ENCODE results near the gene NBEA.

NBEA gene

DNA sequence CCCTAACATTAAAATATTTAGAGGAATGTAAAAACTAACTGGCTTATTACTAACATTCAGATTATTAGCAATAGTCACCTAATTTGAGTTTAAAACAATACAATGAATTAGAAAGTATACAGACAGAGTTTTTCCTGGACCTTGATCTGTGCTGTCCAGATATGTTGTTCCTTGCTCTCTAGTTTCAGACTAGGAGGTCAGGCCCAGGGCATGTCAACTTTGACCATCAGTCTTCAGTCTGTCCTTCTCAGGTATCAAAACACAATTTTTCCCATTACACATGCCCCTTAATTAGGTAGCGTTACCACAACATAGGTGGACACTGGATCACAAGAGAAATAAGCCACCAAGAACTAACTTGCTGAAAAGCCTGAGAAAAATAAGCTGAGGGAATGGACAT is 337.4 kb downstream of the NBEA start:
- no peak for DNase-seq (ENCODE audit: low read depth, low spot score)

DNA sequence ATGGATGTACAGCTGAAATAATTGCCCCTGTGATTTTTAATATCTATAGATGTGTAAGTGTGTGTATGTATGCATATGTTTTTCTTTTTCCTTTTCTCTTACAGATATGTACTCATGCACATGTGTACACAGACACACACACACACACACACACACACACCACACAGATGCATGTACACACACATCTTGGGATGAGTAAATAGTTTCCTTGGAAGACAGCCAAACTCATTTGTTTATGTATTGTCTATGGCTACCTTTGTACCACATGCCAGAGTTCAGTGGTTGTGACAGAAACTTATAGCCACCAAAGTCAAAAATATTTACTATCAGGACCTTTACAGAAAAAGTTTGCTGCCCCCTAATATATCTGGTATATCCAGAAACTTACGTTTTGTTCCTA is 341.8 kb downstream of the NBEA start:
- DNase-seq (ENCODE audit: low read depth, low spot score), result no peak

DNA sequence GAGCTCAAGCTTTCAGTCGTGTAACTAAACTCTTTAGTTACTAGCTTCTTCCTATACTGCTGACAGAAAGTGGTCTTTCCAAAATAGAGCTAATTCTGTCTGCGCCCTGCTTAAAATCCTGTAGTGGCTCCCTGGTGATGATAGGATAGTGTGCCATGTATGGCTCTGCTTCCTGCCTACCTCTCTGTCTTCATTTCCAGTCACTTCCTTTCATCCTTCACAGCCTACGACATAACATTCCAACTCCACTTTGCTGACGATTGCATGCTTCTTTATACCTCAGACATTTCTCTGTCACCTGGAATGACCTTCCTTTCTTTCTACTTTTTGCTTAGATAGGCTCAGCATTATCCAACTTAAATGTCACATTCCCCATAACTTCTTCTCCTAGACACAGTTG is 343.6 kb downstream of the NBEA start:
- no peak for DNase-seq (ENCODE audit: low read depth, low spot score)

DNA sequence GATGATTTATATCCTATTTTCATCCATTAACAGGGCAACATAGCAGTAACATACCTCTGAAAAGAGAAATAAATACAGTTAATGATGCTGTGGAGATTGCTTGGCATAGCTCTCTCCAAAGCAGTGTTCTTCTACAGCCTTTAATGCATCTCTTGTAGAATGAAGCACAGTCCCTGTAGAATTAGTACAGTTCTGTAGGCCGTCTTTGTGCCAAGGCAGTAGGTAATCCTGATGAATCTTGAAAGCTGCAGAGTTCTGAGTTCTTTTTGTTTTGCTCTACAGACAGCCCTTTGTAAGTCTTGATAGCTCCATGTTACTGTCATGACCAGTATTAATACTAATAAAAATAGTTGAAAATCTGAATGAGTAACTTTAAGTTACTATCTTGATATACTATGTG is 350.3 kb downstream of the NBEA start:
- no peak for DNase-seq (ENCODE audit: low read depth, low spot score)

DNA sequence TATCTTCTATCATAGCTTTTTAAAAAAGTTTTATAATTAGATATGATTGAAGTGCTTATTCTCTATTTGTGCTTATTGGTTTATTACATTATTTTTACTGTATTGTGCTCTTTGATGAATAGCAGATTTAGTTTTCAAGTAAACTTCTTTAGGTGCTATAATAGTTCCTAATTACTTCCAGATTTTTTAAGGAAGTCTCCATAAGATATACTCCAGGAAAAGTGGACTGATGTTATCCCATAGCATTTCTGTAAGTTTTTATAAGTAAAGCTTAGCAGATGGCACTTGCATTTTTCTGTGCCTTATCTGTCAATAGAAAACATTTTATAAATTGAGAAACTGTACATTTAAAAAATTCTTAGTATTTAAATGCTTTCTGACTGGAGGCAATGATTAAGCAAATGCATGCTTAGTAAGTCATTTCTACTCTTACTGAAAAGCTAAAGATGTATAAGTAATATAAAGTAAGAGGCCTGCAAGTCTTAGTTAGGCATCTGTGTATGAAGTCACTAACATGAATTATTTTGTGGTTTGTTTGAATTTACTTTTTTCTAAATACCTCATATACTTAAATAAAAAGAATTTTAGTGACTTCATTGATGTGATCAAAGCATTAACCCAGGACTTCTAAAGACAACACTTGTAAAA is 351.6 kb downstream of the NBEA start:
- DNase-seq (ENCODE audit: low read depth, low spot score), result no peak

DNA sequence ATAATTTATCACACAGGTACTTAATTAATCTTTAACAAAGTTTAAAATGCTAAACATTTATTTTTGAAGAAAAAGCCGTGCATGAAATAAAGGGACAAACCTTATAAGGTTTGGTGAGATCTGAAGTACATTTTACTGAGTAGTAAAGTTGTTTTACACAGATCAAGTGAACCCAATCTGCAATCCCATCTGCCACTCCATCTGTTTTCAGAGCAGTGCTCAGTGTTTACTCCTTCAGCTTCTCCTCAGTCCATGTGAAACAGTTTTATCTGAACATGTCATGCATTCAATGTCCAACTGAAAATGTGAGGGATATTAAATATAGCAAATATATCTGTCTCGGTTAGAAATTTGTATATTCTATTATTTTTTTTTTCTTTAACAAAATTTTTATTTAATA is 367.6 kb downstream of the NBEA start:
- no peak for DNase-seq (ENCODE audit: low read depth, low spot score)

DNA sequence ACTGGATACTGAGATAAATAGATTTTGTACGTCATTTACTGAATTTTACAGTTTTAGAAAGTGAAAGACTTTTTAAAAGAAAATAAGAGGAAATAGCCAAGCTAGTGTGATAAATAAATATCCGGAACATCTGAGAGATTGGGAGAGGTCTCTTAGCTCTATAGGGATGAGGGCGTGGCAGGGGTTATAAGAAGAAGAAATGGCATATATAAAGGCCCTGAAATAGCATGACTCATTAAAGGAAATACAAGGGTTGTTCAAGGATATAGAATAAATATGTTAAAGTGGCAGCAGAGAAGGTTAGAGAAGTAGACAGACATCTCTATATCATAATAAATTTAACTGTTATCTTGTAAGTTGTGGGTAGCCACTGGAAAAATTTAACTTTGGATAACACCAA is 390.1 kb downstream of the NBEA start:
- DNase-seq (ENCODE audit: low read depth, low spot score), result no peak

DNA sequence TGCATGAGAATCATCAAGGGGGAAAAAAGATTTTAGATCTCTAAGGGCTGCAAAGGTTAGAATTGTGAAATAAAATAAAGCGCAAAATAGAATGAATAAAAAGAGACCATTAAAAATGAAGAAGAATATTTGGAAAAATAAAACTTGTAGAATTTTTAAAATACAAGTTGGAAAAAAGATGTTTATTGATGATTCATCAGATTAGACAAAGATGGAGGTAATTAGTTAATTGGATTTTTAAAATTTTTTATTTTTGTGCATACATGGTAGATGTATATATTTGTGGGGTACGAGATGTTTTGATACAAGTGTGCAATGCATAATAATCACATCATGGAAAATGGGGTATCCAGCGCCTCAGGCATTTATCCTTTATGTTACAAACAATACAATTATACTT is 391.1 kb downstream of the NBEA start:
- no peak for DNase-seq (ENCODE audit: low read depth, low spot score)

DNA sequence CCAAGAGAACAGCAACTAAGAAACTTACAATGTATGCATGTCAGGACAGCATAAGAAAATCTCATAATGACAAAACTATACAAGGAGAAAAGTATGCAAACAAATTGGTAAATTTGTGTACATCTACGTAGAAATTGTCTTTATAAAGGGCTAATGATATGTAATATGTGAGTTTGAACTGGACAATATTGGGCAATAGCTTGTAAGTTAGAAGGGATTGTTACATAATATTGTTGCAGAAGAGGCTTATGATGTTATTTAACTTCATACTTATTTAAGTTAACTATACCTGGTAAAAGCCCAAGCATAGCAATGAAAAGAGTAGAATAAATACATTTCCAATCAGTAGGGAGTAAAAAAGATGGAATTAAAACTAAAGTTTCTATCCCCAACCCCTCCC is 400.4 kb downstream of the NBEA start:
- no peak for DNase-seq (ENCODE audit: low read depth, low spot score)

DNA sequence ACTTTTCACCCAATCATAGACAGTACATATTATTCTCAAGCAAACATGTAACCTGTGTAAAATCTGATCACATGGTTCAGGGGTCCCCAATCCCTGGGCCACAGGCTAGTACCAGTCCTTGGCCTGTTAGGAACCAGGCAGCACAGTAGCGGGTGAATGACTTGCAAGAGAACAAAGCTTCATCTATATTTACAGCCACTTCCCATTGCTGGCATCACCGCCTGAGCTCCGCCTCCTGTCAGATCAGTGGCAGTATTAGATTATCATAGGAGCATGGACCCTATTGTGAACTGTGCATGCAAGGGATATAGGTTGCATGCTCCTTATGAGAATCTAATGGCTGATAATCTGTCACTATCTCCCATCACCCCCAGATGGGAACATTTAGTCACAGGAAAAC is 401.3 kb downstream of the NBEA start:
- DNase-seq (ENCODE audit: low read depth, low spot score), result no peak

DNA sequence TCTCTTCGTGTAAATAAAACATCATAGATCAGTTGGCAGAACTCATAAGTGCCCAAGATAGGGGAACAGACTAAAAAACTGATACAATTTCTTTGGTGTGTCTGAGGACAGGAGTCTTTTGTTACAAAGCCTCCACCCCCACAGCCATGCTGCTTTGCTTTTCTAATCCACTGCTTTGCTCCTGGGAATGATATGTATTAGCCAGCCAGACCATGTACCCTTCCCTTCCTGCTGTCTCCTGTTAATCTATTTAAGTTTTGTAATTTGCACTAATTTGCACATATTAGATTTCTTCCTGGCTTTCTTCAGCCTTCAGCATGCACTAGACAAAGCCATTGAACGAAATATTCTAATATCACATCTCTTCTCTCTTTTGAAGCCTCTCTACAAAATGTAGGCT is 403.9 kb downstream of the NBEA start:
- DNase-seq (ENCODE audit: low read depth, low spot score), result no peak

DNA sequence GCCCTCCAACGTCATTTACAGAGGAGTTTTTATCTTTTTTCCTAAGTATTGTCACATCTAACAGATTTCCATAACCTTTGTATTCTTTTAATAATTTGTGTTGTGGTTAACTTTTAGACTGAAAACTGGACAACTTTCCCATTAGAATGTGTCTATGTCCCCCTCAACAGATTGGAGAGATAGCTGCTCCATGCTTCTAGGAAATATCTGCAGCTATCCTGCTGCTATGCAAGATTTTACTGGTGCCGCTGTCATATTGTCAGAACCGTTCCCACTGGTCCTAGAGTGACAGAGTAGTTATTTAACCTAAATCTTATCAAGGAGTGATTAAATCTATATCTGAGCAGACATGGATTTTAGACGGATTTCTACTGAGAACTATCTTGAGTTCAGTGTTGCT is 404.4 kb downstream of the NBEA start:
- no peak for DNase-seq (ENCODE audit: low read depth, low spot score)

DNA sequence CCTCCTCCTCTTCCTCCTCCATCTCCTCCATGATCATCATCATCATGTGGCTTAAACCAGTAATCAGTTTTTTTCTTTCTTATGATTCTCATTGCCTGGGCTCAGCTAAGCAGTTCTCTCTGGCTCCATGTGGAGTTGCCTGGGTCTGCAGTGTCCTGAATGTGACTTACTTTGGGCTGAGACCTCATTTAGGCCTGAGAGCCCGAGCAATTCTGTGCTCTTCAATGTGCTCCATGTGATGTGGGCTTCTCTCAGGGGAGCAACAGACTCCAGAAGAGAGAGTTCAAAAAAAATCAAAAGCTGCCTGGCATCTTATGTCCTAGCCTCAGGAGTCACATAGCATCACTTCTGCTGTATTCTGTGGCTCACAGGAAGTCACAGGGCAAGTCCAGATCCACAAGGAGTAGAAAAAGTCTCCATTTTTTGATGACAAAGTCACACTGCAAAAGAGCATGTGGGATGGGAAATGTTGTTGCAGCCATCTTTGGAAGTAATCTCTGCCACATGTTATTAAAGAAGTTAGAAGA is 405.7 kb downstream of the NBEA start:
- no peak for DNase-seq (ENCODE audit: low read depth, low spot score)

DNA sequence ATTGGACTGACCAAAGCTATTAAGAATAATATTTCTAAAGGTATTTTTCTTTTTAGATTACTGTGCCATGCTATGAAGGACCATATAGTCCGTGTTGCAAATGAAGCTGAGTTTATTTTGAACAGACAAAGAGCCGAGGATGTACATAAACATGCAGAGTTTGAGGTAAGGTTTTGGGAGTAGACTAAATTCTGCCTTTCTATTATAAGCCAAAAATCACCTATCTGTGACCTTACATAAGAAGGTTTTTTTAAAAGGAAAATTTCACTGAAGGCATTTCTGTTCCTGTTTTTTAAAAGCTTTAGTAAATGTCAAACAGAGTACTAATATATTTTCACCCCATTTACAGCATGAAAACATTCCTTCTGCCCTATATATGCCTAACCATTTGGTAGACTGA is 407.0 kb downstream of the NBEA start:
- DNase-seq (ENCODE audit: low read depth, low spot score), result no peak

DNA sequence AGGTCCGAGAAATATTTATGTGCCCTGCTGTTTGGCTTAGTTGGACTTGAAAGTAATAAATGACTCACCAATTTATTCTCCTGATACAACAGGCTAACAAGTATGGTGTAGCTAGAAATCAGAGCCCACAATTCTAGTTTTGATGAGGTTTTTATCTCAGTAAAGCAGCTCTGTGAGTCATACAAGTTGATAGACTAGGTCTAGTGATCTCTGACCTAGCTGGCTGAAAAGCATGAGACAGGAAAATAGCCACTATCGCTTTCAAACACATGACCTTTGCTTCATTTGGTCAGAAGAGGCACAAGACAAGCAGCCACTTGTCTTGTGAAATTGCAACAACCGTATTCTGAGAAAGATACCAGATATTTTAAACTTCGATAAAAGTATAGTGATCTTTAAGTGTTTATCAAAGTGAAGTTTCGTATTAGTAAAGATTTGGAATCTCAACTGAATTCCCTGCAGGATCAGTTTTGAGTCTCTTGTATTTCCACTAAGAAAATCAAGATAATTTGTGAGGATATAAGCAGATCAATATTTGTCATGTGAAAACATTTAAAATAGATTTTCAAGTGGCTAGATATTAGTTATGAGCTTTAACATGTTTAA is 407.7 kb downstream of the NBEA start:
- no peak for DNase-seq (ENCODE audit: low read depth, low spot score)

DNA sequence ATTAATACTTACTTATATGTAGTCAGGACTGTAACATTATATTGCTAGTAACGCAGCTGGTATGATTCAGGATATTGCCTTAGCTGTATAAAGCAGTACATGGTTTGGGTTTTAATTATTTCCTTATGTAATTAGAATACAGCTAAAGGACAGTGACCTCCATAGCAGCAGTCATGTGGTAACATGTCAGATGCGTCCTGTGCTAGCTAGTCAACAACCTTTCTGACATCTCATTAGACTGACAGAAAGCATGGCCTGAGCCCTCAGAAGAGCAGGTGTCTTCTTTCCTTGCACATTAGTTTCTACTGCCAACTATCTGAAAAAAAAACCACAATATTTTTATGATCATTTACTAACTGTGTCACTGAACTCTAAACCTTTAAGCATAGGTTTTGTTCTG is 412.2 kb downstream of the NBEA start:
- DNase-seq (ENCODE audit: low read depth, low spot score), result no peak

DNA sequence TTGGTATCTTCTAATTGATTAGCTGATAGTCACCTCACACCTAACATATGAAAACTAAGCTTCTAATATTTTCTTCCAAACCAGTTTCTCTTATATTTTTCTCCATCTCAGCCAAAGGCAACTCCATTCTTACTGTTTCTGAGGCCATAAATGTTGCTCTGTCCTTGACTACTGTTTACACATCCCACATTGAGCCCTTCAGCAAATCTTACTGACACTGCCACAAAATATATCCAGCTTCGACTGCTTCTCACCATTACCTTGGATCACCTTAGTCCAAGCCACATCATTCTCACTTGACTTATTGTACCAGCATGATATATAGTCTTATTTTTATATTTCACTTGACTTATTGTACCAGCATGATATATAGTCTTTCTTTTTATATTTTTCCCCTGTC is 412.8 kb downstream of the NBEA start:
- DNase-seq (ENCODE audit: low read depth, low spot score), result no peak

DNA sequence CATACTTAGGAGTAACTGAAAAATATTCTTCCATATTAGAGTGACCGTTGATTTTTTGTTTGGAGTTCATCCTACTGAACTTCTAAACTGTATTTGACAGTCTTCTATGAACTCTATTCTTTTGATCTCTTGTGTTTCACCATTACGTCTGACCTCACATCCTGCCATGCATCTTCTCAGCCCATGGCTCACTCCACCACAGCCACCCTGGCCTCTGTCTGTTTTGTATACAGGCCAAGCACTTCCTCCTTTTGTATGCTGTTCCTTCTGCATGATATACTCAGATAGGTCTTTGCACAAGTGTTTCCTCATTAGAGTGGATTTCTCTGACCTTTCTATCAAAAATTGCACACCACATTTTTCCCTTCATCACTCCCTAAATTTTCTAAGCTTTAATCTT is 414.5 kb downstream of the NBEA start:
- DNase-seq (ENCODE audit: low read depth, low spot score), result no peak

DNA sequence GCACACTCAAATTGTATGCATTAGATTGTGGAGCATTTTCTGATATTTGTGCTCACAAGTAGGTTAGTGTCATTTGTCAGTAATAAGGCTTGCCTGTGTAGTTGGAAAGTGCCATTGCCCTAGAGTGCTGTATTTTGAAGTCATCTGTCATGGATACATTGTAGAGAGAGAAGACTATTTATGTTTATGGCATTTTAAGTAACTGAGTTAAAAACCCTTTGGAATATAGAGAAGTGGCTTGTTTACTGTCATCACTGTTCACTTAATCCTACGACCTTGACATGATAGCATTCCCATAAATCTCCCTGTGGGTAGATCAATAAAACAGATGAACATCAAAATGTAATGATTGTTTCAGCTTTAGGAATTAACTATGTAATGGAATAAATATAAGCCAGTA is 423.8 kb downstream of the NBEA start:
- no peak for DNase-seq (ENCODE audit: low read depth, low spot score)

DNA sequence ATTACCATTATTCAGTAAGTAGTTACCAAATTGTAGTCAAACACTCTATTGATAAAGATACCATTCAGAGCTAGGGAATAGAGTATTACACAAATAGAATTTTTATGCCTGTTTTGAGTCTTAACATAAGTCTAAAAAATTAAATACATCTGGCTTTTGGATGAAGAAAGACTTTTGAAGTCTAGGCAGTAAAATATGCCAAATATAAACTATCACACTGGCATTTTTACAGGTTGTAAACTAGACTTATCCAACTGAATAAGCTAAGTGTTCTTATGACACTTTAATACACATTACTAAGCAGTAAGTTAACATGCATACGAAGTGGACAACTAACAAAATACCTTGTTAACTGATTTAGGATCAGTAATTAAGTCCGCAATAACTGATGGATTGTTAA is 425.5 kb downstream of the NBEA start:
- DNase-seq (ENCODE audit: low read depth, low spot score), result no peak

DNA sequence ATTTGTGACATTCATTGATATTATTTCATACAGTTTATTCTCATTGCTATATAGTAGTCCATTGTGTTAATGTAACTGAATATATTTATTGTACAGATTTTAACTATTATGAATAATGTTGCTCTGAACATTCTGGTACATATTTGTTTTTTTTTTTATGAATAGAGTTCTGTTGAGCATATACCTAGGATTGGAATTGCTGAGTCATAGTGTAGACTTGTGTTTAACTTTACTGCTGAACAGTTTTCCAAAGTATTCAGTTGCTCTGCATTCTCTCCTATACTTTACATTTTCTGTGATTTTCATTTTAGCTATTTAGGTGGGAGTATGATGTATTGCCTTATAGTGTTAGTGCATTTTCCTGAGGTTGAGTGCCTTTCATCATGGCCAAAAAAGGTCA is 436.9 kb downstream of the NBEA start:
- DNase-seq (ENCODE audit: low read depth, low spot score), result no peak

DNA sequence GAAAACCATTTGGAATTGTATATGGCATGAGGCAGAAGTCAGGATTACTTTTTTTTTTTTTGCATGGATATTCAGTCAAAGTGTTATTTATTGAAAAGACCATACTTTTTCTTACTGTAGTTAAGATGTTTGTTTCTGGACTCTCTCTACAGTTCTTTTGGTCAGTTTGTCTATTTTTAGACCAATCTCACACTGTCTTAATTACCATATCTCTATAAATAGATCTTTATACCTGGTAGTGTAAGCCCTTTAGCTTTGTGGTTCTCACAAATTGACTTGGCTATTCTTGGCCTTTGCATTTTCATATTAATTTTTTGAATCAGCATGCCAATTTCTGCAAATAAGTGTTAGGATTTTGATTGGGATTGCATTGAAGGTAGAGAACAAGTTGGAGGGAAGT is 437.6 kb downstream of the NBEA start:
- no peak for DNase-seq (ENCODE audit: low read depth, low spot score)

DNA sequence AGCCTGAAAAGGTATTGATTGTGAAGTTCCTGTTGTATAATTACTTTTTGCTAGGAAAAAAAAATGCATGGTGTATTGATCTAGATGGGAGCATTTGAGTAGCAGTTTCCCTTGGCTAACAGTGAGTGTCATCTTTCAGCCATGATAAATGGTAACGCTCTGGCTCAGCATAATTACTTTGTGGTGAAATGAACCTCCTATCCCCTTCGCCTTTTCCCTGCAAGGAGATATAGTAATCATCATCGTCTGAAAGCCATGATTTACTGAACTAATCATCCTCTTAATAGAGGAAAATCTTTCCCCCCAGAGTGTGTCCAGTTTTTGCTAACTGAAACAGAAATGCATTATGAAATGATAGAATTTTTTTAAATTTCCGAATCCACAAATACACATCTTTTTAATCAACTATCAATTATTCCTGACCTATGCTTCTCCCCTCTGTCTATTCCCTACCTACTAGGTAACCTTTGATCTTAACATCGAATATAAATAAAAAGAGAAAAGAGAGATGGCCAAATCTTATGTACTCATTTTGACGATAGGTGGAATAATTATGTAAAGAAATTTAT is 445.7 kb downstream of the NBEA start:
- no peak for DNase-seq (ENCODE audit: low read depth, low spot score)

Data from iPS DF 19.7 (cell line).